Neural cell (in vitro differentiated cells): Measurements from ENCODE around the gene DNAH17.

Experiments
- EZH2 ChIP-seq: fragments of 200-600, 300-800 bp; shearing (Covaris generic), sonication (generic); IDR thresholded peaks from 2 replicates; pipeline ENCODE4 v1.6.1; 2014; ENCODE audit warnings: antibody characterized with exemption, low read length, borderline replicate concordance, mild to moderate bottlenecking; ENCODE audit not compliant: insufficient read depth, poor library complexity, severe bottlenecking
- RAD21 ChIP-seq: fragments of 450-650 bp; conservative IDR thresholded peaks from 2 replicates; pipeline ENCODE4 v1.6.1; 2014; ENCODE audit warnings: antibody characterized with exemption, mild to moderate bottlenecking, moderate library complexity
- SMC3 ChIP-seq: fragments of 450-650 bp; conservative IDR thresholded peaks from 2 replicates; pipeline ENCODE4 v1.6.1; 2014; ENCODE audit warnings: antibody characterized with exemption, mild to moderate bottlenecking, moderate library complexity; ENCODE audit not compliant: poor library complexity
- TAF1 ChIP-seq: IDR thresholded peaks from 2 replicates; pipeline ENCODE4 v1.6.1; 2012; ENCODE audit warnings: low read depth
- TF ChIP-seq, protein P1 (sequence below): fragments of 450-650 bp; IDR thresholded peaks from 2 replicates; pipeline ENCODE4 v1.5.1; 2014; ENCODE audit warnings: antibody characterized with exemption, mild to moderate bottlenecking, moderate library complexity; ENCODE audit not compliant: poor library complexity, severe bottlenecking
- TF ChIP-seq, protein P2 (sequence below): IDR thresholded peaks from 2 replicates; pipeline ENCODE4 v1.6.1; 2012; ENCODE audit warnings: borderline replicate concordance

DNA sequence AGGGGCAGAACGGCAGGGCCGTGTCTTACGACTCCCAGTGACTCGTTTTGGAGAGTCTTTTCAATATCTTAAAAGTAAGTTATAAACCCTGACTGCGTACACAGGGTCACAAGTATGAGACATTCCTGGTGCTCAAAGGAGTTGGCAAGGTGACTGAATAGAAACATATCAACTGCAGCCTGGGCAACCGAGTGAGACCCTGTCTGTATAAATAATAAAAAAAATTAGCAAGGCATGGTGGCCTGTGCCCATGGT, 115.5 kb downstream of the DNAH17 start:
- TF ChIP-seq, protein P1, sequence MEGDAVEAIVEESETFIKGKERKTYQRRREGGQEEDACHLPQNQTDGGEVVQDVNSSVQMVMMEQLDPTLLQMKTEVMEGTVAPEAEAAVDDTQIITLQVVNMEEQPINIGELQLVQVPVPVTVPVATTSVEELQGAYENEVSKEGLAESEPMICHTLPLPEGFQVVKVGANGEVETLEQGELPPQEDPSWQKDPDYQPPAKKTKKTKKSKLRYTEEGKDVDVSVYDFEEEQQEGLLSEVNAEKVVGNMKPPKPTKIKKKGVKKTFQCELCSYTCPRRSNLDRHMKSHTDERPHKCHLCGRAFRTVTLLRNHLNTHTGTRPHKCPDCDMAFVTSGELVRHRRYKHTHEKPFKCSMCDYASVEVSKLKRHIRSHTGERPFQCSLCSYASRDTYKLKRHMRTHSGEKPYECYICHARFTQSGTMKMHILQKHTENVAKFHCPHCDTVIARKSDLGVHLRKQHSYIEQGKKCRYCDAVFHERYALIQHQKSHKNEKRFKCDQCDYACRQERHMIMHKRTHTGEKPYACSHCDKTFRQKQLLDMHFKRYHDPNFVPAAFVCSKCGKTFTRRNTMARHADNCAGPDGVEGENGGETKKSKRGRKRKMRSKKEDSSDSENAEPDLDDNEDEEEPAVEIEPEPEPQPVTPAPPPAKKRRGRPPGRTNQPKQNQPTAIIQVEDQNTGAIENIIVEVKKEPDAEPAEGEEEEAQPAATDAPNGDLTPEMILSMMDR: no peak
- TF ChIP-seq, protein P2, sequence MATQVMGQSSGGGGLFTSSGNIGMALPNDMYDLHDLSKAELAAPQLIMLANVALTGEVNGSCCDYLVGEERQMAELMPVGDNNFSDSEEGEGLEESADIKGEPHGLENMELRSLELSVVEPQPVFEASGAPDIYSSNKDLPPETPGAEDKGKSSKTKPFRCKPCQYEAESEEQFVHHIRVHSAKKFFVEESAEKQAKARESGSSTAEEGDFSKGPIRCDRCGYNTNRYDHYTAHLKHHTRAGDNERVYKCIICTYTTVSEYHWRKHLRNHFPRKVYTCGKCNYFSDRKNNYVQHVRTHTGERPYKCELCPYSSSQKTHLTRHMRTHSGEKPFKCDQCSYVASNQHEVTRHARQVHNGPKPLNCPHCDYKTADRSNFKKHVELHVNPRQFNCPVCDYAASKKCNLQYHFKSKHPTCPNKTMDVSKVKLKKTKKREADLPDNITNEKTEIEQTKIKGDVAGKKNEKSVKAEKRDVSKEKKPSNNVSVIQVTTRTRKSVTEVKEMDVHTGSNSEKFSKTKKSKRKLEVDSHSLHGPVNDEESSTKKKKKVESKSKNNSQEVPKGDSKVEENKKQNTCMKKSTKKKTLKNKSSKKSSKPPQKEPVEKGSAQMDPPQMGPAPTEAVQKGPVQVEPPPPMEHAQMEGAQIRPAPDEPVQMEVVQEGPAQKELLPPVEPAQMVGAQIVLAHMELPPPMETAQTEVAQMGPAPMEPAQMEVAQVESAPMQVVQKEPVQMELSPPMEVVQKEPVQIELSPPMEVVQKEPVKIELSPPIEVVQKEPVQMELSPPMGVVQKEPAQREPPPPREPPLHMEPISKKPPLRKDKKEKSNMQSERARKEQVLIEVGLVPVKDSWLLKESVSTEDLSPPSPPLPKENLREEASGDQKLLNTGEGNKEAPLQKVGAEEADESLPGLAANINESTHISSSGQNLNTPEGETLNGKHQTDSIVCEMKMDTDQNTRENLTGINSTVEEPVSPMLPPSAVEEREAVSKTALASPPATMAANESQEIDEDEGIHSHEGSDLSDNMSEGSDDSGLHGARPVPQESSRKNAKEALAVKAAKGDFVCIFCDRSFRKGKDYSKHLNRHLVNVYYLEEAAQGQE: no peak
- TF ChIP-seq SMC3: no peak
- no peak for TF ChIP-seq TAF1
- no peak for TF ChIP-seq RAD21
- no peak for TF ChIP-seq EZH2
